SKM-1 treated with dmso at 0.1 percent for 144 hours (cell line): ENCODE measurements around the gene RFC1.
"Not testable (repeated sequence)": the region's sequence is repeated elsewhere in the genome, so short reads cannot be mapped to it uniquely, and the experiment has no call there.

Source experiments
- DNase-seq: peaks from one replicate; lab custom pipeline; 2025; ENCODE audit not compliant: unreplicated experiment; lab: John Stamatoyannopoulos, UW

Gene RFC1

GRCh38 chr4:39353478-39354253, 12.5 kb downstream of the RFC1 start:
- DNase-seq, result peak; percentile 69

DNA sequence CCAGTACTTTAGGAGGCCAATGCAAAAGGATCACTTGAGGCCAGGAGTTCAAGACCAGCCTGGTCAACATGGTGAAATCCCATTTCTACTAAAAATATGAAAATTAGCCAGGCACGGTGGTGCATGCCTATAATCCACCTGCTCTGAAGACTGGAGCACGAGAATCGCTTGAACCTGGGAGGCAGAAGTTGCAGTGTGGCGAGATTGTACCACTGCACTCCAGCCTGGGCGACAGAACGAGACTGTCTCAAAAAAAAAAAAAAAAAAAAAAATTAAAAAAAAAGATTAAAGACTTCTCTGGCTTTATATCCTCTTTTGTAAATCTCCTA, 13.0 kb downstream of the RFC1 start:
- DNase-seq, result not testable (repeated sequence)

- no peak for DNase-seq
Observed at GRCh38 chr4:39349326-39349725, 16.8 kb downstream of the RFC1 start.

GRCh38 chr4:39348371-39349315, 17.5 kb downstream of the RFC1 start:
- DNase-seq, result no peak

- no peak for DNase-seq
Observed at GRCh38 chr4:39346856-39347519, 19.2 kb downstream of the RFC1 start.

GRCh38 chr4:39342731-39343130, 23.4 kb downstream of the RFC1 start:
- DNase-seq, result no peak

GRCh38 chr4:39341075-39341725, 25.0 kb downstream of the RFC1 start:
- DNase-seq, result no peak

DNA sequence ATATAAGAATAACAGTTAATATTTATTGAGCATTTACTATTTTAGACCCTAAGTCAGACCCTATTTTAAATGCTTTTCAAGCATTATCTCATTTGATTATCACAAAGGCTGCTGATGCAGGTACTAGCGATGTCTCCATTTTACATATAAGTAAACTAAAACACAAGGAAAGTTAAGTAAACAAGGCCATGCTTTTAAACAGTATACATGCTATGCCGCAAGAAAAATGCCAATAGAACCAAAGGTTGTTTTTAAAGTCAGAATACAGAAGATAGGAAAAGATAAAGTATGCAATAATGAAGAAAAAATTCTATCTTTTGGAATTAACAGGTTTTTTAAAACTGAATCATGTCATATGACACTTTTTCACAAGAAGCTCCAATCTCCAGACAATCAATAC, 26.2 kb downstream of the RFC1 start:
- no peak for DNase-seq

- DNase-seq, result no peak
Observed at GRCh38 chr4:39337841-39338240, 28.3 kb downstream of the RFC1 start.

DNA sequence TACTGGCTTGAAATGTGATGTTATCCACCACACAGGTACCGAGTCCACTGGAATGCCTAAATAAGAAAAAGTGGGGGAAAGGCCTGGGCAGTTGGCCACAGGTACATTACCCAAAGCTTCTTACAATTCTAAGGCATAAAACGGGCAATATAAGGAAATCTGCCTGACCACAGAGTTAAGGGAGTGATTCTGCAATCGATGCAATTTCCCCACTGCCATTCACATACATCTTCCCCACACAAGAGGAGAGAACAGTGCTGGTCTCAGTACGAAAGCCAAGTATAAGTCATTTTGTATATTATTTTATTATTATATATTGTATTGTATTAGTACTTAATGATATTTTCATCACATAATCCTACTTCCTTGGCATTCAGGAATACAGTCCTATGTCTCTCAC, 30.6 kb downstream of the RFC1 start:
- peak; percentile 39 for DNase-seq

GRCh38 chr4:39331191-39331590, 35.0 kb downstream of the RFC1 start:
- DNase-seq, result no peak

- DNase-seq, result no peak
Observed at GRCh38 chr4:39330353-39330752, 35.8 kb downstream of the RFC1 start.

DNA sequence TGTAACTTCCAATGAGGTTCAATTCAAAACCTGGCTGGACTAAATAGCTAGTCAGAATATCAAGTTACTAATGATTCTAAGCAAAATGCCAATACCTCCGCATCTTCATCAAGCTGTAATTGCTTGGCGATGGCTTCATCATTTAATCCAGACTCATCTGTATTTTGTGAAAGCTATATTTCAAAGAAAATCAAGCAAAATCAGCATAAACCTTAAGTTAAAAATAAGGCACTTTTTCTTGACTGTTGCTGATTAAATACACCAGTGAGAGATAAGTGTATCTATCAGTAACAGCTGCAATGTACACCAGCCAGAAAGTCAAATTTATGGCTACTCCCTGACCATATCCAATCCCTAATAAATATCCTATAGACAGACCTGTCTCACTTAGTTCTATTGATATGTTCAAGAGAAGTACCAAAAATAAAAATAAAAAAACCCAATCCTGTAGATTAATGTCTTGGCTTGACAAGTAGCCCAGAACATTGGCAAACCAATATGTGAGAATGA, 39.6 kb downstream of the RFC1 start:
- DNase-seq, result no peak

DNA sequence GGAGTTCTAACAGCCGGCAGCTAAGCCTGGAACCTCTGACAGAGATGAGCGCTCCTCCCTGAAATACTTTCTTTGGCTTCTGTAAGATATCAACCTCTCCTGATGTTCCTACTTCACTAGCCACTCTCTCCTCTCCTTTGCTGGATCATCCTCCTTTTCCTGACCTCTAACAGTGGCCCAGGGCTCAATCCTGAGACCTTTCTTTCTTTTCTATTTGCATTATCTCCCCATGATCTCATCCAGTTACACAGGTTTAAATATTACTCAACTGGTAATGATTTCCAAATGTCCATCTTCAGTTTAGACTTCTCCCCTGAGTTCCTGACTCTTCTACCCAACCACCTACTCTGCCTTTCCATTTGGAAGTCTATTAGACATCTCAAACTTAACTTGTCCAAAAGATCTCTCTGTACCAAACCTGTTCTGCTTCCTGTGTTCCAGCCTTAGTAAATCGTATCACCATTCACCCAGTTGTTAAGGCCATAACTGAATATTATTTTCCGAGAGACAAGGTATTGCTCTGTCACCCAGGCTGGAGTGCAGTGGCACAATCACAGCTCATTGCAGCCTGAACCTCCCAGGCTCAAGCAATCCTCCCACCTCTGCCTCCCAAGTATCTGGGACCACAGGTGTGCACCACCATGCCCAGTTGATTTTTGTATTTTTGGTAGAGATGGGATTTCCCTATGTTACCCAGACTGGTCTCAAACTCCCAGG, 41.1 kb downstream of the RFC1 start:
- DNase-seq, result no peak

GRCh38 chr4:39324446-39324845, 41.7 kb downstream of the RFC1 start:
- no peak for DNase-seq

- no peak for DNase-seq
Observed at GRCh38 chr4:39323821-39324220, 42.3 kb downstream of the RFC1 start.

GRCh38 chr4:39320381-39321115, 45.6 kb downstream of the RFC1 start:
- DNase-seq, result no peak

DNA sequence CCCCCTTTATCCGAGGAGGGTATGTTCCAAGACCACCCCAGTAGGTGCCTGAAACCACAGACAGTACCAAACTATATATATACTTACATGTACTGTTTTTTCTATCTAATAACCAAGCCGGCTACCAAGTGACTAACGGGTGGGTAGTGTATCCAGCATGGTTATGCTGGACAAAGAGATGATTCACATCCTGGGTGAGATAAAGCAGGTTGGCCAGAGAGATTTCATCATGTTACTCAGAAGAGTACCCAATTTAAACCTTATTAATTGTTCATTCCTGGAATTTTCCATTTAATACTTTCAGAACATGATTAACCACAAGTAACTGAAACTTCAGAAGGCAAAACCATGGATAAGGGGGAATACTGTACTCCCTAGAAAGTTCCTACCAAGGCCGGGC, 46.5 kb downstream of the RFC1 start:
- no peak for DNase-seq

- no peak for DNase-seq
Observed at GRCh38 chr4:39312816-39313215, 53.3 kb downstream of the RFC1 start.

- no peak for DNase-seq
Observed at GRCh38 chr4:39308611-39309010, 57.6 kb downstream of the RFC1 start.
